Cardiac muscle cell (in vitro differentiated cells and primary cell): Measurements from ENCODE around the gene COL27A1. TPM values are rescaled to one million over a fixed set of nuclear protein-coding genes. Genes with fewer than 3 reads are reported as not detected.

ENCODE experiments used
- DNase-seq, 2 donors: peaks; one replicate each; pipeline versions ENCODE4 v3.0.0 to v3.0.0-alpha.2; 2010 to 2017; ENCODE audit warnings: low read depth in 1 of 2, low spot score in 1 of 2
- H3K27ac ChIP-seq: fragments of 200-600 bp; sonication (generic); 2 replicates; pipeline ENCODE4 v1.5.1; 2016
- H3K27me3 ChIP-seq: fragments of 200-600 bp; sonication (generic); 2 replicates; pipeline ENCODE4 v1.6.0; 2016; ENCODE audit warnings: control low read depth
- H3K36me3 ChIP-seq: fragments of 200-600 bp; sonication (generic); 2 replicates; pipeline ENCODE4 v1.5.1; 2016; ENCODE audit warnings: control low read depth
- H3K4me1 ChIP-seq: fragments of 200-600 bp; sonication (generic); 2 replicates; pipeline ENCODE4 v1.8.1; 2017; ENCODE audit warnings: low read depth, mild to moderate bottlenecking, mixed run types
- H3K4me3 ChIP-seq: fragments of 200-600 bp; sonication (generic); 2 replicates; pipeline ENCODE4 v1.5.1; 2016; ENCODE audit warnings: mild to moderate bottlenecking
- H3K9me3 ChIP-seq: fragments of 200-600 bp; sonication (generic); 2 replicates; pipeline ENCODE4 v1.5.1; 2017; ENCODE audit warnings: low read depth, mild to moderate bottlenecking, control low read depth
- polyA plus RNA-seq: library from polyadenylated mRNA; unstranded; fragments of >200 nt; fragmentation: Nextera tagmentation; extraction: Ambion mirVana; gene quantifications from 2 replicates; pipeline ENCODE4 v1.2.1, GENCODE V29; 2016
- total RNA-seq: library from RNA; depleted of rRNA; stranded (reverse); fragments of >200 nt; gene quantifications from 2 replicates; pipeline ENCODE4 v1.2.3, GENCODE V29; 2016
- TF ChIP-seq, protein P1 (sequence below): IDR thresholded peaks from 2 replicates; pipeline ENCODE4 v1.5.1; 2012; ENCODE audit warnings: low read depth, mild to moderate bottlenecking, low read length

Gene COL27A1
- total and polyA plus RNA-seq, 2 experiments from 2014 or later, result 12.2 to 19.2 TPM

DNA sequence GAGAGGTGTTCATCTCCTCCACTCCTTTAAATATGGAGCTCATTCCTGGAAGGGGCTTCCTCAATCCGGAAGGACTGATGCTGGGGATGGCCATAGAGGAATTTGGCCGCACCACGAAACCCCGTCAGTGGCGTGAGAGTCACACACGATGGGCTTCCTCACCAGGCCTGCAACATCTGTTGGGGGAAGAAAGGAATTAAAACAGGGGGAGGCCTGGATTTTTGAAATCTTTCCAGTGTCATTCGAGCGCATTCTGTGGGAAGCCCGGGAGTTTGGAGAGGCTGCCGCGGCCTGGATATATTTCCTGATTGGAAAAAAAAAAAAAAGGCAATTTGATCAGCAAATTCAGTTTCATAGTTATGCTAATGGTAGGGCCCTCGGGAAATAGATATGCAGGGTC lies 91.2 kb downstream of the COL27A1 start:
- no peaks in the 10 kb centered on the region for H3K9me3 ChIP-seq
- H3K27me3 ChIP-seq, result no peaks in the 10 kb centered on the region
- no peak overlapping the region for H3K4me3 ChIP-seq
- no peak for DNase-seq
- no peaks in the 10 kb centered on the region for H3K36me3 ChIP-seq
- H3K4me1 ChIP-seq, result peaks cover 9% of the 10 kb centered on the region
- no peak overlapping the region for H3K27ac ChIP-seq
- TF ChIP-seq, protein P1, sequence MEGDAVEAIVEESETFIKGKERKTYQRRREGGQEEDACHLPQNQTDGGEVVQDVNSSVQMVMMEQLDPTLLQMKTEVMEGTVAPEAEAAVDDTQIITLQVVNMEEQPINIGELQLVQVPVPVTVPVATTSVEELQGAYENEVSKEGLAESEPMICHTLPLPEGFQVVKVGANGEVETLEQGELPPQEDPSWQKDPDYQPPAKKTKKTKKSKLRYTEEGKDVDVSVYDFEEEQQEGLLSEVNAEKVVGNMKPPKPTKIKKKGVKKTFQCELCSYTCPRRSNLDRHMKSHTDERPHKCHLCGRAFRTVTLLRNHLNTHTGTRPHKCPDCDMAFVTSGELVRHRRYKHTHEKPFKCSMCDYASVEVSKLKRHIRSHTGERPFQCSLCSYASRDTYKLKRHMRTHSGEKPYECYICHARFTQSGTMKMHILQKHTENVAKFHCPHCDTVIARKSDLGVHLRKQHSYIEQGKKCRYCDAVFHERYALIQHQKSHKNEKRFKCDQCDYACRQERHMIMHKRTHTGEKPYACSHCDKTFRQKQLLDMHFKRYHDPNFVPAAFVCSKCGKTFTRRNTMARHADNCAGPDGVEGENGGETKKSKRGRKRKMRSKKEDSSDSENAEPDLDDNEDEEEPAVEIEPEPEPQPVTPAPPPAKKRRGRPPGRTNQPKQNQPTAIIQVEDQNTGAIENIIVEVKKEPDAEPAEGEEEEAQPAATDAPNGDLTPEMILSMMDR, result no peak

DNA sequence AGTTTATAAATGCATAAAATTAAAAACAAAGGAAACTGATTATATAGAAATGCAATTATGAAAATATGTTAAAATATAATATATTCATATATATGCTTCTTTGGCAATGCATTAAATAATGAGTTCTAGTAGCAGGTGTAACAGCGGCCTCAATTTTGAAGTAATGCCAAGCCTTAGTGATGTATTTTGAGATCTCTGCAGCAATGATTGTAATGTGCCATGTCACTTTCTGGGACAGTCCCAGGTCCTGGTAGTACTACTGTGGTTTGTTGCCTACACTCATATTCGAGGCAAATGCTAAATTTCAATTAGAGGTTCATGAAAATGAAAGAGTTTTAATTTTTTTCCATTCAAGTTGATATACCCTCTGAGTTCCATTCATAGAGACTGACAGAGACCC lies 91.7 kb downstream of the COL27A1 start:
- Histone ChIP-seq H3K9me3 (no peaks in the 10 kb centered on the region), H3K36me3 (no peaks in the 10 kb centered on the region), H3K27ac (no peak overlapping the region), H3K27me3 (no peaks in the 10 kb centered on the region), H3K4me1 (peaks cover 9% of the 10 kb centered on the region), H3K4me3 (no peak overlapping the region)
- no peak for DNase-seq
- TF ChIP-seq, protein P1, result no peak

DNA sequence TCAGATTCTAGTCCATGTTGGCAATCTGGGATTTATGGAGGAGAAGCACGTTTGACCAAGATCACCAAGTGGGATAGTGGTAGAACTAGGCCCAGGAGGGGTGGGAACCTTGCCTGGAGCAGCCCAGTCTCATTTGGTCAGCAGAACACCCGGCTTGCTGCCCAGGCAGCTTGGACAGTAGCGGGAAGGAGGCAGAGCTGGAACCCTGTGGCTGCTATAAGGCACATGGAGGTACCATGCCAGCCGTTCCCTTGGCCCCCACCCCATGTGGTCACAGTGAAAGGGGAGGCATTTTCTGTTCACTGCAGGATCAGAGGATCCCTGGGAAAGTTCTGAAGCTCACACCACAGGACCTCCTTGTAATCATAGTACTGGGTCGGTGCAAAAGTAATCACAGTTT lies 92.2 kb downstream of the COL27A1 start:
- H3K36me3 ChIP-seq, result no peaks in the 10 kb centered on the region
- peaks cover 9% of the 10 kb centered on the region for H3K4me1 ChIP-seq
- no peak for DNase-seq
- no peak overlapping the region for H3K27ac ChIP-seq
- H3K9me3 ChIP-seq, result no peaks in the 10 kb centered on the region
- H3K4me3 ChIP-seq, result no peak overlapping the region
- no peaks in the 10 kb centered on the region for H3K27me3 ChIP-seq
- TF ChIP-seq, protein P1, result no peak

DNA sequence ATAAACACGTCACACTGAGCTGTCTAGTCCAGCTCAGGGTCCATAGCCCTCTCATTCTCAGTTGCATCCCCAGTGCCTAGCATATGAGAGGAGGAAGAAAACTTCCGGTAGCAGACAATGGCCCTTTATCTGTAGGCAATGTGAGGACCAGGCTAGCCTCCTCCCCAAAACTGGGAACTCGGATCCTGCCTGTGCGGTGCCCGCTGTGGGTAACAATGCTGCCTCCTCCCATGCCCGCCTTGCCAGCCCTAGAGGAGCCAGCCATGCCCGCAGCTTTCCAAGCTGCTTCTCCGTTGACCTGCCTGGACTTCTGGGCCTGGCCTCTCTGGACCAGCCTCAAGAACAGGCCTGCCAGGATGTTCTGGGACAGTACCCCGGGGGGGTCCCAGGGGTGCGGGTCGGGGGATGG lies 93.0 kb downstream of the COL27A1 start:
- no peak for DNase-seq
- Histone ChIP-seq H3K36me3 (no peaks in the 10 kb centered on the region), H3K27ac (no peak overlapping the region), H3K4me1 (peaks cover 9% of the 10 kb centered on the region), H3K4me3 (no peak overlapping the region), H3K9me3 (no peaks in the 10 kb centered on the region), H3K27me3 (no peaks in the 10 kb centered on the region)
- TF ChIP-seq, protein P1, result no peak

DNA sequence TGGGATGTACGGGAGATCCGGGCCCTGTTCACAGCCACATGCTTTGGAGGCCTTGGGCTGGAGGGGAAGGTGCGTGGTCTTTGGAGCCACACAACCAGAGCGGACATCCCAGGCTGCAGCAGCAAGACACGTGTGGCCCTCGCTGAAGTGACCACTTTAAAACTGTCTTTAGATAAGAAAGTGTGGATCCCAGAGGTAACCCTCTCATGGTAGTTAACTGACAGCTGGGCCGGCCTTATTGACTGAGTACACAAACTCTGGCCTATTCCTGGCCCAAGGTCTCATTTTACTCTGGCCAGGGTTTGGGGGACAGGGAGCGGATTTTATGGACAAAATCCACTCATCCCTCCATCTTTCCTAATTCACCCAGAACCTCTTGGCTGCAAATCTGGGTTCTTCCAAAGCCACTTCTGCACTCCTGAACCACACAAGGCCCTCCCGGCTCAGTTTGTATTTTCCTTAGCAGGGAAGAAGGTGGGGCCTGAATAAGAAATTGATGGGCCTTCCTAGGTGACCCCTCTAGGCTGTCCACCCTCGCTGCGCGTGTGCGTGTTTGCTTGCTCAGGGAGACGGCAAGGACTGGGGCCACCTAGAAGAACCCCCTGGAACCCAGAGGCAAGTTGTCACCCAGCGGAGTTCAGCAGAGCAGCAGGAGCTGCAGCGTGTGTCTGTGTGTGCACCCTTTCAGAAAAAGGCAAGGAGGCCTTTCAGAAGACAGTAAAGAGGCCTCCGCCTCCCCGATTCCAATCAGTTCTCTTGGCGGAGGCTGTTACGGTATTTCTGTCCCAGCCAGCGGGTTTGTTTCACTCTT lies 94.3 kb downstream of the COL27A1 start:
- no peak overlapping the region for H3K4me3 ChIP-seq
- H3K27me3 ChIP-seq, result no peaks in the 10 kb centered on the region
- no peak overlapping the region for H3K27ac ChIP-seq
- no peaks in the 10 kb centered on the region for H3K9me3 ChIP-seq
- H3K4me1 ChIP-seq, result peaks cover 9% of the 10 kb centered on the region
- DNase-seq, result no peak
- no peaks in the 10 kb centered on the region for H3K36me3 ChIP-seq
- TF ChIP-seq, protein P1, result no peak
